8988T (cell line): ENCODE results near the gene CLTCL1.
"Not testable (repeated sequence)": the region's sequence is repeated elsewhere in the genome, so short reads cannot be mapped to it uniquely, and the experiment has no call there.

Experiments used
- DNase-seq: peaks from one replicate; pipeline ENCODE4 v3.0.0; 2011

CLTCL1 gene

DNA sequence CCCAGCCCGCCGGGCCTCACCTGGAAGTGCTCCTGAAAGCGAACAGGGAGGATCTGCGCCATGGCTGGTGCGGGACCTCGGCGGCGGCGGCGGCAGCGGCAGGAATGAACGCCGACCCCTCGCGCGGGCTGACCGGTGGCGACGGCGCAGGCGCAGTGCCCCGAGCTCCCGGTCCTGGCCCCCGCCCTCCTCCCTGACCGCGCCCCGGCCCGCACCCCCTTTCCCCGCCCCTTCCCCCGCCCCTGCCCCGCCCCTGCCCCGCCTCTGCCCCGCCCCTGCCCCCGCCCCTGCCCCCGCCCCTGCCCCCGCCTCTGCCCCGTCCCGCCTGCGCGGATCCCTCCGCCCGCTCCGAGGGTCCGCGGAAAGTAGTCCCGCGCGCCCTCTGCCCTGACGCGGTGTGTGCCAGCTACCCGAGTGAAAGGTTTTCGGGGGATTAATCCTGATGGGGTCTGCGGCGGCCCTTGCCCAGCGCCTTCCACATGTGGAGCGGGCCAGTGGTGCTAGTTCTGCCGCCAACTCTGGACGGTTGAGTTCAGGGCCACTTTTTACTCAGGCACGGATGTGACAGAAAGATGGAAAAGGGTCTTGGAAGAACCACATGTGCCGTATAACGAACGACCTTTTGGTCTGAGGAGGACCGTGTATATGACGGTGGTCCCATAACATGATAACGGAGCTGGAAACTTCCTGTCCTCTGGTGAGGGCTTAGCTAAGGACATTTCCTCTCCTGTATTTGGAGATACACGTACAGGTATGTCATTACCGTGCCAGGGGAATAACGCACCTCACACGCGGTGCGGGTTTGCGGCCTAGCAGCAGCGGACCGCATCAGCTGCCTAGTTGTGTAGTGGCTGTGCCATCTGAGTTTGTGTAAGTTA, at the start of gene CLTCL1:
TSS of gene CLTCL1 (minus strand) at position 140 of the 878 bp plus-strand sequence. CDS start at position 62, 78 bp downstream.
- DNase-seq = peak; percentile 77

DNA sequence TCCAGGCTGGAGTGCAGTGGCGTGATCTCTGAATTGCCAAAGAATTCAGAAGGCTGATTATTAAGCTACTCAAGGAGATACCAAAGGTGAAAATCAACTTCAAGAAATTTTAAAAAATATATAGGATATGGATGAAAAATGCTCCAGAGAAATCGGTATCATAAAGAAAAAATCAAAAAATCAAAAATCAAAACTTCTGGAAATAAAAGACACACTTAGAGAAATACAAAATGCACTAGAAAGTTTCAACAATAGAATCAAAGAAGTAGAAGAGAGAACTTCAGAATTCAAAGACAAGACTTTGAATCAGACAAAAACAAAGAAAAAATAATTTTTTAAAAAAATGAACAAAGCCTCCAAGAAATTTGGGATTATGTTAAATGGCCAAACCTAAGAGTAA, 45.6 kb upstream of the CLTCL1 start:
- DNase-seq = no peak

DNA sequence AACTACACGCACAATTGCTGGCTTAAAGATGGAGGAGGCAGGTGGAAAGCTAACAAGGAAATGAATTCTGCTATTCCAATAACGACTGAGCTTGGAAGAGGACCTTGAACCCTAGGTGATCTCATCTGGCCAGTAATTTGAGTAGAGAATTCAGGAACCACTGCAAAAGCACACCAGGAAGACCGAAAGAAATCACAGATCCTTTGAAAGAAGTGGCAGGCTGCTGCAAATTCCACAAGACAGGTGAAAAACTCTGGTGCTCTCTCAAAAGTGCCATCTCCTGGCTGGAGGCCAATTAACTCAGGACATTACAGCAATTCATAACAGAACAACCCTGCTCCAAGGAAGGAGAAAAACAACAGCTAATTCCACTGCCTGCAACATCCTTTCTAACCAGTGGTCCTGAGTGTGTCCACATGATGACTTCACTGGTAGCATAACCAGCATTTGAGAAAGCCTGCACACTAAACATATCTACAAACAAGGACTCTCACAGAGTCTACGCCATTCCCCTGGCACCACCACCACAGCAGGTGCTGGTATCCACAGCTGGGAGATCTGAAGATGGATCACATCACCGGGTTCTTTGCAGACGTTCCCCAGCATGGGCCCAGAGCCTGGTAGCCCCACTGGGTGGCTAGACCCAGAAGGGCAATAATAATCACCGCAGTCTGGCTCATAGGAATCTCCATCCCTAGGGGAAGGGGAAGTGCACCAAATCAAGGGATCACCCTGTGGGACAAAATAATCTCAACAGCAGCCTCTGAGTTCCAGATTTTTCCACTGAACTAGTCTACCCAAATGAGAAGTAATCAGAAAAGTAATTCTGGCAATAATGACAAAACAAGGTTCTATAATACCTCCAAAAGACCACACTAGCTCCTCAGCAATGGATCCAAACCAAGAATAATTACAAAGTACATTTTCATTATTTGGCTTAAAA, 44.9 kb upstream of the CLTCL1 start:
- DNase-seq = no peak

DNA sequence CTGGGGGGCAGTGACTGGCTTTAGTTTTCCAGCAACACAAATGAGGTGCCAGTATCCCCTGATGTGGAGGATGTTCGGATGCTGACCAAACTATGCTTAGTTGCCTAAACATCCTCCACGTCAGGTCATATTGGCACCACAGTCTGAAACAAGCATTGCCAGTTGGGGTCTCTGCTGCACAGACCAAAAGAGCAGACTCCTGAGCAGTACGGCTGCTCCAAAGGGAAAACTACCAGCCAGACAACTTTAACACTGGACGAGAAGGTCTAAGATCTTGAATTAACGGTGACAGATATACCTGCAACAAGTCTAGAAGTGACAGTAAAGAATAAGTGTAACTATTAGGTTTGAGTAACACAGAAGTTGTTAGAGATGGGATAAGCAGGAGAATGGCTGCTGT, 40.5 kb upstream of the CLTCL1 start:
- no peak for DNase-seq

DNA sequence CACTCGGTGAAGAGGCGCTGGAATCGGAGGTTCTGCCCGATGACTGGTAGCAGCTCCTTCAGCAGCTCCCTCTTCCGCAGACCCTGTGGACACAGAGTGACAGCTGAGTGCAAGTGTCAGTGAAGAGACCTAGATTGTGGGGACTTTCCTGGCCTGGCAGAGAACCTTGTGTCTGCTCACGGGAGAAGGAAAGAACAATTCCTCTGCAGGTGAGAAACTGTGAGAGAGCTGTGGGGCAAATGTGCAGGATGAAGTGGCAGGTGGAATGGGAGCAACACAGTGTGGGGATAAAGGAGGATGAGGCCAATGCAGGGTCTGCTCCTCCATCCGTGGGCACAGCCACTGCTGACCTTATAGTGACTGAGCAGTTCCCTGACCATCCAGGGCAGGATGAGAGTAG, 40.0 kb upstream of the CLTCL1 start:
- no peak for DNase-seq

GRCh38 chr22:19330865-19331418, 39.4 kb upstream of the CLTCL1 start:
- no peak for DNase-seq

DNA sequence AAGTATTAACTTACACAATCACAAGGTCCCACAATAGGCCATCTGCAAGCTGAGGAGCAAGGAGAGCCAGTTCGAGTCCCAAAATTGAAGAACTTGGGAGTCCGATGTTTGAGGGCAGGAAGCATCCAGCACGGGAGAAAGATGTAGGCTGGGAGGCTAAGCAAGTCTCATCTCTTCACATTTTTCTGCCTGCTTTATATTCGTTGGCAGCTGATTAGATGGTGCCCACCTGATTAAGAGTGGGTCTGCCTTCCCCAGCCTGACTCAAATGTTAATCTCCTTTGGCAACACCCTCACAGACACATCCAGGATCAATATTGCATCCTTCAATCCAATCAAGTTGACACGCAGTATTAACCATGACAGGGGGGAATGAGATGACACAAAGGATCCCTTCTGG, 38.7 kb upstream of the CLTCL1 start:
- not testable (repeated sequence) for DNase-seq

DNA sequence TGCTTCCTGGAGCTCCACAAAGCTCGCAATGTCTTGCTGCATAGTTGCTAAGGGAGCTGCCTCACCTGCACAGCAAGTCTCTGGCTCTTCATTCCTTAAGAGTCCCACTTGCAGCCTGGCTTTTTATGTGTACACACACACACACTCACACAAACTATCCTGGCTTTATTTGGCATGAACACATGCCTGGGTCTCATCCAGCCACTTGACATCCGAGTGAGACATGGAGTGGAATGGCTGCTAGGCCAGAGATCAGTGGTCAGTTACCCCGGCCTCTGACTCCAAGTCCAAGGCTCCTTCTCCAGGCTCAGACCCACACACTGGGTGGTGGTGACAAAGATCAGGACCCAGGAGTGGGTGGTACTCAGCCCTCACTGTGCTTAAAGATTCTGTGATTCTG, 37.9 kb upstream of the CLTCL1 start:
- no peak for DNase-seq

DNA sequence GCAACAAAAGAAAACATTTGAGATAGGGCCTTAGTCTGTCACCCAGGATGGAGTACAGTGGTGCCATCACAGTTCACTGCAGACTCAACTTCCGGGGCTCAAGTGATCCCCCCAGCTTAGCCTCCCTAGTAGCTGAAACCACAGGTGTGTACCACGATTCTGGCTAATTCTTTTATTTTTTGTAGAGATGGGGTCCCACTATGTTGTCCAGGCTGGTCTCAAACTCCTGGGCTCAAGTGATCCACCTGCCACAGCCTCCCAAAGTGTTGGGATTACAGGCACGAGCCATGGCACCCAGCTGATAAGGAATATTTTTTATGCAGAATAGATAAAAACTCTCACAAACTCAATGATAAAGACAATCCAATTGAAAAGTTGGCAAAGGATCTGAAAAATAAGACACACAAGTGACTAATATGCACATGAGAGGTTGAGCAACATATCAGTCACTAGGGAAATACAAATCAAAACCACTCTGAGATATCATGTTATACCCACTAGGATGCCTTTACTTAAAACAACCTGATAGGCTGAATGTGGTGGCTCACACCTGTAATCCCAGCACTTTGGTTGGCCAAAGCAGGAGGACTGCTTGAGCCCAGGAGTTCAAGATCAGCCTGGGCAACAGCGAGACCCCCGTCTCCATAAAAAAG, 33.9 kb upstream of the CLTCL1 start:
- DNase-seq = no peak

GRCh38 chr22:19323420-19323819, 31.9 kb upstream of the CLTCL1 start:
- not testable (repeated sequence) for DNase-seq

DNA sequence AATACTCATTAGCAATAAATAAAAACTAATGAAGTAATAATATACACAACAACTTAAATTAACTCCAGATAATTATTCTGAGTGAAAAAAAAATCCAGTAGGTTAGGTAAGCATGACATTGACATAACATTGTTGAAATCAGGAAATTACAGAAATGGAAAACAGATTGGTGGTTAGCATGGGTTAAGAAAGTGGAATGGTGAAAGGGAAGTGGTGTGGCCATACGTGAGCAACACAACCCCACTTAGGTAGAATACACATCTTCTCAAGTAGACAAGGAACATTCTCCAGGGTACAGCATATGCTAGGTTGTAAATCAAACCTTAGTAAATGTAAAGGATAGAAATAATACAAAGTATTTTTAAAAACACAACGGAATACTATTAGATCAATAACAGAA, 30.2 kb upstream of the CLTCL1 start:
- no peak for DNase-seq

DNA sequence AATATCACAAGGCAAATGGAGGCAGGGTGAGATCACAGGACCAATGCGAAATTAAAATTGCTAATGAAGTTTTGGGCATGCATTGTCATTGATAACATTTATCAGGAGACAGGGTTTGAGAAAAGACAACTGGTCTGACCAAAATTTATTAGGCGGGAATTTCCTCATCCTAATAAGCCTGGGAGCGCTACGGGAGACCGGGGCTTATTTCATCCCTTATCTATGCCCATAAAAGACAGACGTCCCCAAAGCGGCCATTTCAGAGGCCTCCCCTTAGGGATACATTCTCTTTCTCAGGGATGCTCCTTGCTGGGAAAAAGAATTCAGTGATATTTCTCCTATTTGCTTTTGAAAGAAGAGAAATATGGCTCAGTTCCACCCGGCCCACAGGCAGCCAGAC, 28.6 kb upstream of the CLTCL1 start:
- DNase-seq = not testable (repeated sequence)

- no peak for DNase-seq
Measured at GRCh38 chr22:19319281-19319680, 27.8 kb upstream of the CLTCL1 start.

DNA sequence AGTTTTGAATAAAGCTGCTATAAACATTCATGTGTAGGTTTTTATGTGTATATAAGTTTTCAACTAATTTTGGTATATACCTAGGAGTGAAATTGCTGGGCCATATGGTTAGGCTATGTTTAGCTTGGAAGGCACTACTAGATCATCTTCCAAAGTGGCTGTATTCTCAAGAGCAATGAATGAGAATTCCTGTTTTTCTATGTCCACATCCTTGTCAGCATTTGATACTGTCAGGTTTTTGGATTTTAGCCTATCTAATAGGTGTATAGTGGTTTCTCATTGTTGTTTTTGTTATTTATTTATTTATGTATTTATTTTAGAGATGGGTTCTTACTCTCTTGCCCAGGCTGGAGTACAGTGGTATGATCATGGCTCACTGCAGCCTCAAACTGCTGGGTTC, 26.3 kb upstream of the CLTCL1 start:
- no peak for DNase-seq

GRCh38 chr22:19307872-19308271, 16.4 kb upstream of the CLTCL1 start:
- DNase-seq = no peak

- not testable (repeated sequence) for DNase-seq
Measured at GRCh38 chr22:19306535-19306934, 15.0 kb upstream of the CLTCL1 start.

DNA sequence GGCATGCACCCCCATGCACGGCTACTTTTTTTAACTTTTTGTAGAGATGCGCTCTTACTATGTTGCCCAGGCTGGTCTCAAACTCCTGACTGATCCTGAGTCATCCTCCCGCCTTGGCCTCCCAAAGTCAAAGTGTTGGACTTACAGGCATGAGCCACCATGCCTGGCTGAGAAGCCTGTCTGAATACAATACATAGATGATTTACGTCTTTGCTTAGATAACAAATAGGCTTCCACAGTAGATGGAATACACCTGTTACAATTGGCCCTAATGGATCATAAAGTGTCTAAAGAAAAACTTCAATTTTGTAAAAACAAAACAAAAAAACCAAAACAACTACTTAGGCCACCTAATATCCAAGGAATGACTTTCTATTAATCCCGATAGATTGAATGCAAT, 13.0 kb upstream of the CLTCL1 start:
- no peak for DNase-seq

GRCh38 chr22:19303785-19304184, 12.3 kb upstream of the CLTCL1 start:
- no peak for DNase-seq

DNA sequence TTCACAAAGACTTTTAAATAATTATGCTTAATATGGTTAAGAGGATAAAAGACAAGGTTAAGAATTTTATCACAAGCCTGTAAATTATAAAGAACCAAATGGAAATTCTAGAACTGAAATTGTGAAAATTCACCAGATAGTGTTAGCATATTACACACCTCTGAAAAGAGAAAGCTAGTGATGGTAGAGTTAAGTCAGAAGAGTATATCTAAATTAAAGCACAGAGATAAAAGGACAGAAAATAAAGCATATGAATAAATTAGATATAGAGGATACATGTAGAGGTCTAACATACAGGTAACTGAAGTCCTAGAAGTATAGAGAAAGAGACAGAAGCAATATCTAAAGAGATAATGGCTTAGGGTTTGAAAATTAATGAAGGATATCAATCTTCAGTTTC, 4.2 kb upstream of the CLTCL1 start:
- DNase-seq = no peak

GRCh38 chr22:19292458-19293230, 1.1 kb upstream of the CLTCL1 start:
- no peak for DNase-seq

GRCh38 chr22:19291218-19291579, 320 bp downstream of the CLTCL1 start:
- no peak for DNase-seq
